HCT116 (cell line): ENCODE results near the gene ZSCAN23.

Experiments used
- EZH2phosphoT487 ChIP-seq: fragments of 200-600 bp; IDR thresholded peaks from 2 replicates; pipeline ENCODE4 v1.6.1; 2018; ENCODE audit warnings: antibody characterized with exemption, borderline replicate concordance
- POLR2A ChIP-seq: IDR thresholded peaks from 2 replicates; pipeline ENCODE4 v1.7.0; 2011; ENCODE audit warnings: borderline replicate concordance; ENCODE audit not compliant: insufficient read depth, insufficient read length; ENCODE audit errors: extremely low read depth
- POLR2AphosphoS5 ChIP-seq: IDR thresholded peaks from 2 replicates; pipeline ENCODE4 v1.6.1; 2011; ENCODE audit warnings: mild to moderate bottlenecking, low read depth, low read length, moderate library complexity
- ZNF274 ChIP-seq: fragments of 200-500 bp; sonication (Bioruptor generic); IDR thresholded peaks from 2 replicates; pipeline ENCODE4 v1.6.1; 2014; ENCODE audit warnings: mild to moderate bottlenecking, low read depth, low read length, inconsistent platforms
- TF ChIP-seq, protein P1 (sequence below): IDR thresholded peaks from 2 replicates; pipeline ENCODE4 v1.6.1; 2012
- TF ChIP-seq, protein P2 (sequence below), 3 experiments: fragments of 200-600 bp in 1 of 3; sonication (generic) in 1 of 3; IDR thresholded peaks in 2 of 3; conservative IDR thresholded peaks in 1 of 3; 2 replicates each; pipeline ENCODE4 v1.5.1; 2012 to 2017; ENCODE audit warnings: low read depth in 2 of 3, low read length in 2 of 3, antibody characterized with exemption in 1 of 3, borderline replicate concordance in 1 of 3, control low read depth in 1 of 3, mild to moderate bottlenecking in 1 of 3, mixed read lengths in 1 of 3, mixed run types in 1 of 3, moderate library complexity in 1 of 3; ENCODE audit not compliant: insufficient read depth in 1 of 3
- TF ChIP-seq, protein P3 (sequence below): IDR thresholded peaks from 2 replicates; pipeline ENCODE4 v1.6.1; 2011; ENCODE audit warnings: mild to moderate bottlenecking, low read length, moderate library complexity; ENCODE audit not compliant: insufficient replicate concordance; ENCODE audit errors: extremely low read depth

DNA sequence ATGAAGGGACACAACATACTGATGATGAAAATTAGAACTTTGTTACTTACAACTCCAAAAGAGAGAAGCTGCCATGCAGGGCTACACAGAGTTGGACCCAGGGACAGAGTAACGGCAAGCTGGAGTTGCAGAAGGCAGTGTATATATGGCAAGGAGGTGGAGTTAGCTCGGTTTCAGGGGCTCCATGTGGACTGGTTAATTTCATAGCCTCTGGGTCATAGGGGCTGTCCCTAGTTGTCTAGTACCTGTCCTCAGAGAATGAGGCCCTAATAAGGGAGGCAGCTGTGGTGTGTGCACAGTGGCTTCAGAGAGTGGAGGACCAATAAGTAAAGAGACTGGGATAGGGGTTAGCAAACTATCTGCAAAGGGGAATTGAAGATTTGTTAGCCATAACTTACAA lies 35.9 kb downstream of the ZSCAN23 start:
- TF ChIP-seq, protein P1, sequence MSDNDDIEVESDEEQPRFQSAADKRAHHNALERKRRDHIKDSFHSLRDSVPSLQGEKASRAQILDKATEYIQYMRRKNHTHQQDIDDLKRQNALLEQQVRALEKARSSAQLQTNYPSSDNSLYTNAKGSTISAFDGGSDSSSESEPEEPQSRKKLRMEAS: no peak
- TF ChIP-seq, protein P2, sequence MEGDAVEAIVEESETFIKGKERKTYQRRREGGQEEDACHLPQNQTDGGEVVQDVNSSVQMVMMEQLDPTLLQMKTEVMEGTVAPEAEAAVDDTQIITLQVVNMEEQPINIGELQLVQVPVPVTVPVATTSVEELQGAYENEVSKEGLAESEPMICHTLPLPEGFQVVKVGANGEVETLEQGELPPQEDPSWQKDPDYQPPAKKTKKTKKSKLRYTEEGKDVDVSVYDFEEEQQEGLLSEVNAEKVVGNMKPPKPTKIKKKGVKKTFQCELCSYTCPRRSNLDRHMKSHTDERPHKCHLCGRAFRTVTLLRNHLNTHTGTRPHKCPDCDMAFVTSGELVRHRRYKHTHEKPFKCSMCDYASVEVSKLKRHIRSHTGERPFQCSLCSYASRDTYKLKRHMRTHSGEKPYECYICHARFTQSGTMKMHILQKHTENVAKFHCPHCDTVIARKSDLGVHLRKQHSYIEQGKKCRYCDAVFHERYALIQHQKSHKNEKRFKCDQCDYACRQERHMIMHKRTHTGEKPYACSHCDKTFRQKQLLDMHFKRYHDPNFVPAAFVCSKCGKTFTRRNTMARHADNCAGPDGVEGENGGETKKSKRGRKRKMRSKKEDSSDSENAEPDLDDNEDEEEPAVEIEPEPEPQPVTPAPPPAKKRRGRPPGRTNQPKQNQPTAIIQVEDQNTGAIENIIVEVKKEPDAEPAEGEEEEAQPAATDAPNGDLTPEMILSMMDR (IDR thresholded peaks at IDR 0.05 in 2 of 3, conservative IDR thresholded peaks at IDR 0.05 in 1 of 3; ENCODE audit: borderline replicate concordance in 1 of 3, insufficient read depth in 1 of 3, low read depth in 2 of 3, low read length in 2 of 3): no peak
- no peak for TF ChIP-seq ZNF274
- TF ChIP-seq, protein P3, sequence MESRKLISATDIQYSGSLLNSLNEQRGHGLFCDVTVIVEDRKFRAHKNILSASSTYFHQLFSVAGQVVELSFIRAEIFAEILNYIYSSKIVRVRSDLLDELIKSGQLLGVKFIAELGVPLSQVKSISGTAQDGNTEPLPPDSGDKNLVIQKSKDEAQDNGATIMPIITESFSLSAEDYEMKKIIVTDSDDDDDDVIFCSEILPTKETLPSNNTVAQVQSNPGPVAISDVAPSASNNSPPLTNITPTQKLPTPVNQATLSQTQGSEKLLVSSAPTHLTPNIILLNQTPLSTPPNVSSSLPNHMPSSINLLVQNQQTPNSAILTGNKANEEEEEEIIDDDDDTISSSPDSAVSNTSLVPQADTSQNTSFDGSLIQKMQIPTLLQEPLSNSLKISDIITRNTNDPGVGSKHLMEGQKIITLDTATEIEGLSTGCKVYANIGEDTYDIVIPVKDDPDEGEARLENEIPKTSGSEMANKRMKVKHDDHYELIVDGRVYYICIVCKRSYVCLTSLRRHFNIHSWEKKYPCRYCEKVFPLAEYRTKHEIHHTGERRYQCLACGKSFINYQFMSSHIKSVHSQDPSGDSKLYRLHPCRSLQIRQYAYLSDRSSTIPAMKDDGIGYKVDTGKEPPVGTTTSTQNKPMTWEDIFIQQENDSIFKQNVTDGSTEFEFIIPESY: no peak
- TF ChIP-seq EZH2phosphoT487: no peak
- no peak for TF ChIP-seq POLR2A
- TF ChIP-seq POLR2AphosphoS5: no peak
